ENCODE data around the gene IFIT2. TPM values are rescaled to one million over a fixed set of nuclear protein-coding genes. Genes with fewer than 3 reads are reported as not detected.
"Not testable (repeated sequence)": the region's sequence is repeated elsewhere in the genome, so short reads cannot be mapped to it uniquely, and the experiment has no call there.

Gene IFIT2
- total RNA-seq, 4 donors from 2014 or later, result 0.26 to 3.0 (median 1.5) TPM

DNA sequence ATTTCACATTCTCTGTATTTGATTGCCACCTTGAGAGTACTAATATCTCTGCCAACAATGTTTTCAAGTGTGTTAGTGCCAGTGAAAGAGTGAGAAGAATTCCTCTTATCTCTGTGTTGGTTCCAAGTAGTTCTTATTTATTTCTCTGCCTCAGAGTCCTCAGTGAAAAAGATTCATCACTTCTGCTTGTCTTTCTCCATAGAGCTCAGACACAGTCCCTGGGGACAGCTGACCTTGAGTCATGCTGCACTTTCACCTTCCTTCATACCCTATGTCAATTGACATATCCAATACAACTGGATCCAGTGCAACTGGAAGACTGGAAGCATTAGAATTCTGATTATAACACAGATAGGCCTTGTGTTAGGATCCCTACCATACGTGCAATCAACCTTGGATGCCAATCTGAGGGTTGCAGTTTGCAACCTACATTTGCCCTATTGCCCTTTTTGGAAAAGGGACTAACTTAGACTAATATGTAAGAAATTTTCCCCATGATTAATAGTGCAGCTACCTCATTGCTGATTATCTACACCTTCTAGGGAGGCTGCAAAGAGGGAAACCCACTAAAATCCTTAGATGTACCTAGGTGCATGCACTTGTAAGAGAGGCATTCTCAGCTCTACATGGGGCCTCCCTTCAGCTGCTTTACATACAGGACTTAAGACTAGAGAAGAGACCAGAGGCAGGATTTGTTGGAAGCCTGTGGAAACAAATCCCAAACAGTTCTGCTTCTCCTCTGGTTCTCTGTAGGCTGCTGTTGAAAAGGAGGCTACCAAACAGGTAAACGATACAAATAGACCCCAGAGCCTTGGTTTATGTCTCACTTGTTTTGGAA, 8.4 kb downstream of the IFIT2 start:
- 91 to 96% methylated on average over 2 of the region's 2 CpGs for WGBS, 2 donors

DNA sequence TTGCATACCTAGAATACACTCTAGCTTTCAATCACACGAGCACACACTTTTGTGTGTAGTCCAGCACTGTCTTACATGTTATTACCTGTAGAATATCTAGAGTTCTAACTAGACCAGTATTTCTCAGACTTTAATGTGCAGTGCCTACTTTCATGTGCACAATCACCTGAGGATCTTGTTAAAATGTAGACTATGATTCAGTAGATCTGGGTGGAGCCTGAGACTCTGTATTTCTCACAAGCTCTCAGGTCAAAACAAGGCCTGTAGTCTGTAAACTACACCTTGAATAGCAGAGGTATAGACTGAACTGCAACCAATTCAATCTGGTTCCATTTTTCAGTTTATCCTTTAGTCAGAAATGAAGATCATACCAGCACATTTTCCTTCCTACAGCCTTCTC, 11.1 kb downstream of the IFIT2 start:
- 32 to 71% methylated on average over 1 of the region's 1 CpG for WGBS, 2 donors
- intact Hi-C loops (cut with DNase I), result no loop called here
- TF ChIP-seq, protein P1, sequence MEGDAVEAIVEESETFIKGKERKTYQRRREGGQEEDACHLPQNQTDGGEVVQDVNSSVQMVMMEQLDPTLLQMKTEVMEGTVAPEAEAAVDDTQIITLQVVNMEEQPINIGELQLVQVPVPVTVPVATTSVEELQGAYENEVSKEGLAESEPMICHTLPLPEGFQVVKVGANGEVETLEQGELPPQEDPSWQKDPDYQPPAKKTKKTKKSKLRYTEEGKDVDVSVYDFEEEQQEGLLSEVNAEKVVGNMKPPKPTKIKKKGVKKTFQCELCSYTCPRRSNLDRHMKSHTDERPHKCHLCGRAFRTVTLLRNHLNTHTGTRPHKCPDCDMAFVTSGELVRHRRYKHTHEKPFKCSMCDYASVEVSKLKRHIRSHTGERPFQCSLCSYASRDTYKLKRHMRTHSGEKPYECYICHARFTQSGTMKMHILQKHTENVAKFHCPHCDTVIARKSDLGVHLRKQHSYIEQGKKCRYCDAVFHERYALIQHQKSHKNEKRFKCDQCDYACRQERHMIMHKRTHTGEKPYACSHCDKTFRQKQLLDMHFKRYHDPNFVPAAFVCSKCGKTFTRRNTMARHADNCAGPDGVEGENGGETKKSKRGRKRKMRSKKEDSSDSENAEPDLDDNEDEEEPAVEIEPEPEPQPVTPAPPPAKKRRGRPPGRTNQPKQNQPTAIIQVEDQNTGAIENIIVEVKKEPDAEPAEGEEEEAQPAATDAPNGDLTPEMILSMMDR (IDR thresholded peaks at IDR 0.05), result no peak
- TF ChIP-seq POLR2A (IDR thresholded peaks at IDR 0.05), result no peak

More for the DNA sequence above, 8.4 kb downstream of the IFIT2 start:
- Histone ChIP-seq H3K9me3 (no peaks in the 10 kb centered on the region), H3K4me1 (no peaks in the 10 kb centered on the region), H3K4me3 (no peak overlapping the region), H3K27me3 (no peaks in the 10 kb centered on the region), H3K36me3 (peaks cover 0 to 28% (median 7%) of the 10 kb centered on the region in 3 donors), H3K27ac (no peak overlapping the region)
- intact Hi-C loops (cut with DNase I), result no loop called here
- TF ChIP-seq, protein P1 (IDR thresholded peaks at IDR 0.05), result no peak
- no peak for DNase-seq

DNA sequence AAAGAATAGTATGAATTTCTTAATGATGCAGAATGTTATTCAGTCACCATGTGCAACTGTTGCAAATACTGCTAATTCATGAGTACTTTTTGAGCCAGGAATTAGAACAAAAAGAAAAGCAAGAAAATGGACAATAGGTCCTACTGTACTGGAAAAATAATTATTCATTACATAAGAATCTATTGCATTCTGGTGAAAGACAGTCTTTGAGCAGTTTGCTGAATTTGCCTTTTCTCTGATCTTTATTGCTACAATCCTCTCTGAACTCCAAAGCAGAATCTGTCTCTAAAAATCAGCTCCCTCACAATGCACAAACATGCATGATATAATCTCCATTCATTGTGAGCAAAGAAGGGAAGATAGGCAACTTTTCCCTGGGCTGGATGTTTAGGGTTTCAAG, 12.8 kb downstream of the IFIT2 start:
- intact Hi-C loops (cut with DNase I), result no loop called here
- H3K4me3 ChIP-seq, result no peak overlapping the region
- H3K4me1 ChIP-seq, result no peaks in the 10 kb centered on the region
- DNase-seq, result no peak
- no peak overlapping the region for H3K27ac ChIP-seq
- H3K27me3 ChIP-seq, result no peaks in the 10 kb centered on the region
- TF ChIP-seq POLR2A (IDR thresholded peaks at IDR 0.05), result no peak
- TF ChIP-seq, protein P1 (IDR thresholded peaks at IDR 0.05), result no peak
- no peaks in the 10 kb centered on the region for H3K36me3 ChIP-seq
- H3K9me3 ChIP-seq, result no peaks in the 10 kb centered on the region

More for the DNA sequence above, 11.1 kb downstream of the IFIT2 start:
- H3K36me3 ChIP-seq, result peaks cover 0 to 4% (median 0%) of the 10 kb centered on the region in 3 donors
- no peaks in the 10 kb centered on the region for H3K27me3 ChIP-seq
- no peak overlapping the region for H3K27ac ChIP-seq
- no peak for DNase-seq
- no peak overlapping the region for H3K4me3 ChIP-seq
- H3K4me1 ChIP-seq, result no peaks in the 10 kb centered on the region
- H3K9me3 ChIP-seq, result no peaks in the 10 kb centered on the region

DNA sequence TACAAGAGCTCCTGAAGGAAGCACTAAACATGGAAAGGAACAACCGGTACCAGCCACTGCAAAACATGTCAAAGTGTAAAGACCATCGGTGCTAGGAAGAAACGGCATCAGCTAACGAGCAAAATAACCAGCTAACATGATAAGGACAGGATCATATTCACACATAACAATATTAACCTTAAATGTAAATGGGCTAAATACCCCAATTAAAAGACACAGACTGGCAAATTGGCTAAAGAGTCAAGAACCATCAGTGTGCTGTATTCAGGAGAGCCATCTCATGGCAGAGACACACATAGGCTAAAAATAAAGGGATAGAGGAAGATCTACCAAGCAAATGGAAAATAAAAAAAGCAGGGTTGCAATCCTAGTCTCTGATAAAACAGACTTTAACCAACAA, 16.2 kb downstream of the IFIT2 start:
- H3K9me3 ChIP-seq; H3K4me3 ChIP-seq; intact Hi-C loops (cut with DNase I); H3K27me3 ChIP-seq; H3K27ac ChIP-seq; H3K4me1 ChIP-seq; DNase-seq; H3K36me3 ChIP-seq: not testable (repeated sequence)
- 95 to 96% methylated on average over 4 of the region's 4 CpGs for WGBS, 2 donors

DNA sequence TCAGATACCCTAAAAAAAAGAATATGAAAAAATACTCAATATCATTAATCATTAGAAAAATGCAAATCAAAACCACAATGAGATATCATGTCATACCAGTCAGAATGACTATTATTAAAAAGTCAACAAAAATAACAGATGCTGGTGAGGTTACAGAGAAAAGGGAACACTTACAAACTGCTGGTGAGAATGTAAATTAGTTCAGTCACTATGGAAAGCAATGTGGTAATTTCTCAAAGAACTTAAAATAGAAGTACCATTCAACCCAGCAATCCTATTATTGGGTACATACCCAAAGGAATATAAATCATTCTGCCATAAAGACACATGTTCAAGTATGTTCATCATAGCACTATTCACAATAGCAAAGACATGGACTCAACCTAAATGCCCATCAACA, 23.2 kb downstream of the IFIT2 start:
- peaks cover 5 to 33% (median 13%) of the 10 kb centered on the region in 3 donors for H3K4me1 ChIP-seq
- H3K9me3 ChIP-seq; H3K36me3 ChIP-seq; DNase-seq; H3K27ac ChIP-seq; H3K27me3 ChIP-seq; H3K4me3 ChIP-seq; intact Hi-C loops (cut with DNase I): not testable (repeated sequence)

DNA sequence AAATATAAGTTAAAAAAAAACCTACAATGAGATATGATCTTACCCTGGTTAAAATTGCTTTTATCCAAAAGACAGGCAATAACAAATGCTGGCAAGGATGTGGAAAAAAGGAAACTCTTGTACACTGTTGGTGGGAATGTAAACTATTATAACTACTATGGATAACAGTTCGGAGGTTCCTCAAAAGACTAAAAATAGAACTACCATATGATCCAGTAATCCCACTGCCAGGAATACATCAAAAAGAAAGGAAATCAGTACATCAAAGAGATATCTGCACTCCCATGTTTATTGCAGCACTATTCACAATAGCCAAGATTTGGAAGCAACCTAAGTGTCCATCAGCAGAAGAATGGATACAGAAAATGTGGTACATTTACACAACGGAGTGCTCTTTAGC, 24.0 kb downstream of the IFIT2 start:
- 62 to 69% methylated on average over 2 of the region's 2 CpGs for WGBS, 2 donors
- H3K9me3 ChIP-seq; H3K27me3 ChIP-seq; H3K4me3 ChIP-seq; intact Hi-C loops (cut with DNase I); DNase-seq; H3K36me3 ChIP-seq; H3K27ac ChIP-seq: not testable (repeated sequence)
- peaks cover 5 to 41% (median 21%) of the 10 kb centered on the region in 3 donors for H3K4me1 ChIP-seq

Data from esophagus squamous epithelium (tissue), 5 donors.